Spinal cord (tissue), 10 donors: ENCODE measurements around the gene NOC4L. TPM values are rescaled to one million over a fixed set of nuclear protein-coding genes. Genes with fewer than 3 reads are reported as not detected.

Experiments
- DNase-seq, 6 donors: peaks; one replicate each; pipeline versions ENCODE4 v3.0.0 to v3.0.0-alpha.2; 2013 to 2015; ENCODE audit warnings: low spot score in 6 of 6, low read depth in 4 of 6
- H3K27ac ChIP-seq: one replicate; pipeline ENCODE4 v1.5.1; 2013; ENCODE audit warnings: low read depth, low read length, control low read depth
- H3K27me3 ChIP-seq: one replicate; pipeline ENCODE4 v1.6.1; 2013; ENCODE audit warnings: low read length; ENCODE audit not compliant: control insufficient read depth, insufficient read depth
- H3K36me3 ChIP-seq: one replicate; pipeline ENCODE4 v1.6.1; 2013; ENCODE audit warnings: low read length; ENCODE audit not compliant: control insufficient read depth, insufficient read depth
- H3K4me1 ChIP-seq: one replicate; pipeline ENCODE4 v1.6.1; 2013; ENCODE audit warnings: low read length; ENCODE audit not compliant: control insufficient read depth, insufficient read depth
- H3K4me3 ChIP-seq: one replicate; pipeline ENCODE4 v1.5.1; 2013; ENCODE audit warnings: low read depth, low read length, control low read depth
- H3K9me3 ChIP-seq: one replicate; pipeline ENCODE4 v1.6.1; 2013; ENCODE audit warnings: low read length; ENCODE audit not compliant: control insufficient read depth, insufficient read depth
- WGBS: methylation state at CpG from one replicate; pipeline ENCODE4 v1.1.5; 2013; ENCODE audit warnings: missing lambda C conversion rate; ENCODE audit not compliant: insufficient coverage; 5-methylcytosine and 5-hydroxymethylcytosine counted together
- polyA plus RNA-seq, 2 donors: library from polyadenylated mRNA; unstranded; fragments of 120-200 nt; gene quantifications; one replicate each; pipeline ENCODE4 v1.2.1, GENCODE V29; 2013; ENCODE audit not compliant: insufficient read length in 2 of 2
- total RNA-seq, 2 donors: library from RNA; depleted of rRNA in 1 of 2; stranded (reverse); fragments of 120-200 nt in 1 of 2; fragments of >200 nt in 1 of 2; gene quantifications; one replicate each; pipeline versions ENCODE4 v1.2.3 to v1.2.4, GENCODE V29; 2013 to 2014
- donor health status: healthy.

The NOC4L gene
- total and polyA plus RNA-seq, 4 donors = 6.1 to 26.8 (median 16.3) TPM

- WGBS = 94% methylated on average over 35 of the region's 38 CpGs
Measured at GRCh38 chr12:132140918-132141841, 3.1 kb upstream of the NOC4L start.

DNA sequence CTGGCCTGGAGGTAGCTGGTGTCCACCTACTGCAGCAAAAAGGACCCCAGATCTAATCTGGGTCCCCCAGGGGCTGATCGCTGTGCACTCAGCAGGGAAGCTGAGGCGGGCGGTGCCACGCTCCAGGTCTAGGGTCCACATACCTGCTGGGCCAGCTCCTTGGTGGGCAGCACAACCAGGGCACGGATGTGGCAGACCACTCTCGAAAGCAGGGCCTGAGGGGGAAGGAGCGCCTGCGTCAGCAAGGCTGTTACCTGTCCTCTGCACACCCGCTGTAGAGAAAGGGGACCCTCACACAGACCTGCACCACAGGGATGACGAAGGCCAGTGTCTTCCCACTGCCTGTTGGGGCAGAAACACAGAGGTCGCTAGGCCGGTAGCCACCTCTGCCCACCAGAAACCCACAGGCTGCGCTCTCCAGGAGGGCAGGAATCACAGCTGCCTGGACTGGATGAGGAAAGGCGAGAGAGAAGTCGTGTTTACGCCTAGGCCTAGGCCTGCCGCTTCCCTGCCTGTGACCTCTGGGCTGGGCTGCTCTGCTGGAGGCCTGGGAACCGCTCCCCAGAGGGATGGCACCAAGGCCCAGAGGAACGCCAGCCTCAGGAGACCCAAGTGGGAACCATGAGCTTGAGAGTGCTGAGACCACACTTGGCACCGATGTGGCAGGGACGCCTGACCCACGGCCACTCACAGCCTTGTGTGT, 2.1 kb upstream of the NOC4L start:
- no peaks in the 10 kb centered on the region for H3K9me3 ChIP-seq
- DNase-seq = no peak
- no peak overlapping the region for H3K27ac ChIP-seq
- H3K4me3 ChIP-seq = no peak overlapping the region
- H3K4me1 ChIP-seq = peaks cover 28% of the 10 kb centered on the region
- H3K27me3 ChIP-seq = no peaks in the 10 kb centered on the region
- 96% methylated on average over 22 of the region's 22 CpGs for WGBS
- H3K36me3 ChIP-seq = peaks cover 71% of the 10 kb centered on the region

More at GRCh38 chr12:132140918-132141841, 3.1 kb upstream of the NOC4L start:
- Histone ChIP-seq H3K27ac (no peak overlapping the region), H3K4me1 (peaks cover 34% of the 10 kb centered on the region), H3K9me3 (no peaks in the 10 kb centered on the region), H3K4me3 (no peak overlapping the region), H3K36me3 (peaks cover 63% of the 10 kb centered on the region), H3K27me3 (no peaks in the 10 kb centered on the region)
- no peak for DNase-seq

DNA sequence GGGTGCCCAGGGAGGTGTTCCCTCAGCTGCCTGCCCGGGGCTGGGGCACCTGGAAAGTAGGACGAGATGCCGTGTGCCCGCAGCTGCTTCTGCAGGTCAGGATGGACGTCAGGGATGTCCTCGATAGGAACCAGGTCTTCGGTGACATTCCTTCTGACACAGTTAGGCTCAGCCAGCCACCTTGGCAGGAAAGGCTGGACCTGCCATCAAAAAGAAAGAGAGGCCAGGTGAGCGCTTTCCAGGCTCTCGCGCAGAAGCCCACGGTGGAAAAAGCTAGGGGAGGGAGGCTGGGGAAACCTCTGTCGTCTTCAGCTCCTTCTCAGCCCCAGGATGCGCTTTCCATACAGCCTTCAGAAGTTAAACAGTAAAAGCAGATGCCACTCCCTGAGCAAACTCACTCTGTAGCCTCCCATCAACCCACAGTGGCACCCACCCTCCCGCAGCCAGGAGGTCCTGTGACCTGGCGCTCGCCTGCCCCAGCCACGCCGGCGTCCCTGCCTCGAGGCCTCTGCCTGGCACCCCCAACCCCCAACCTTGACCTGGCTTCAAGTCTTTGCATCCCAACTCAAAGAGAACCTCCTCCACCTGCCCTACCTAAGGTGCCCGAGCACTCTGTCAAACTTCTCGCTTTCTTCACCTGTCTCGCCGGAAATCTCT, 1.4 kb upstream of the NOC4L start:
- Histone ChIP-seq H3K27ac (no peak overlapping the region), H3K36me3 (peaks cover 72% of the 10 kb centered on the region), H3K4me1 (peaks cover 28% of the 10 kb centered on the region), H3K27me3 (no peaks in the 10 kb centered on the region), H3K9me3 (no peaks in the 10 kb centered on the region), H3K4me3 (peak overlapping the region; percentile 45)
- 86% methylated on average over 23 of the region's 24 CpGs for WGBS
- DNase-seq = no peak

DNA sequence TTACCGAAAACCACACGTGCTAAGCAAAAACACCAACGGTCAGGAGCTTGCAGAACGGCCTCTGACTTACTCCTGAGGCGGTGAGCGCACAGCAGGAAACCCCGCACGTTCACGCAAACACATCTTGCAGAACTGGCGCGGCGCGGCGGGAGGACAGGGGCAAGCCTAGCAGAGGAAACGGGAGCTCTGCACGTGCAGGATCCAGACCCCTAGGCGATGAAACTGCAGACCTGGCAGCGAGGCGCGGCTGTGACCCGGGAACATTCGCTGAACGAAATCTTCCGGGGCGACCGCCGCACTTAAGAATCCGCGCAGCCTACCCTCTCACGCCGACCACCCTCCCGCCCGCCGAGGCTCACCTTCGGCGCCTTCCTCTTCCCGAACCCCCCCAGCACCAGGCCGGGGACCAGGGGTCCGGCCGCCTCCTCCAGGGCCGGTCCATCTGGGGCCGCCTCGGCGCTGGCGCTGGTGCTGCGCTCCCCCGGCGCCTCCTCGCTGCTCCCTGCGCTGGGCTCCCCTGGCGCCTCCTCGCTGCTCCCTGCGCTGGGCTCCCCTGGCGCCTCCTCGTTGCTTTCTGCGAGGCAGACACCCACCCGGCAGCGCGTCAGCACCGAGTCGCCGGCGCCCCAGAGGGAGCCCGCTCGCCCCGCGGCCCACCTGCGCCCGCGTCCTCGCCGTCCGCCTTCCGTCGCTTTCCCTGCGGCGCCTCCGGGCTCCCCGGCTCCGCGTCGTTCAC, 753 bp upstream of the NOC4L start:
- H3K27me3 ChIP-seq = no peaks in the 10 kb centered on the region
- peaks cover 72% of the 10 kb centered on the region for H3K36me3 ChIP-seq
- peaks cover 28% of the 10 kb centered on the region for H3K4me1 ChIP-seq
- H3K27ac ChIP-seq = no peak overlapping the region
- no peak for DNase-seq
- H3K9me3 ChIP-seq = no peaks in the 10 kb centered on the region
- peak overlapping the region; percentile 45 for H3K4me3 ChIP-seq
- 2% methylated on average over 82 of the region's 82 CpGs for WGBS

DNA sequence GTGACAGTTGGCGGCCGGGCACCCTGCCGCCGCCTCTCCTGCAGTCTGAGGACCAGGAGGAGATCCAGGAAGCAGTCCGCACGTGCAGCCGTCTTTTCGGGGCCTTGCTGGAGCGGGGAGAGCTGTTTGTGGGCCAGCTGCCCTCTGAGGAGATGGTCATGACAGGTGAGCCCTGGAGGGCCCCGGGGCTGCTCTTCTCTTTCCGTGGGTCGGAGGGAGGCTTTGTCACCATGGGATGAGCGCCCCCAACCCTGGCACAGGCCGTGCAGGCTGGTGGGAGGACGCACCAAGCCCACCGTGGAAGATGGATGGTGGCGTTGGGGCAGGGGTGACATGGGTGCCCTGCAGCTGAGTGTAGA, 532 bp downstream of the NOC4L start:
- Histone ChIP-seq H3K4me3 (peak overlapping the region; percentile 48), H3K36me3 (peaks cover 68% of the 10 kb centered on the region), H3K4me1 (peaks cover 28% of the 10 kb centered on the region), H3K27ac (no peak overlapping the region), H3K9me3 (peaks cover 2% of the 10 kb centered on the region), H3K27me3 (no peaks in the 10 kb centered on the region)
- 3% methylated on average over 17 of the region's 17 CpGs for WGBS
- DNase-seq = no peak

GRCh38 chr12:132145334-132145733, 1.1 kb downstream of the NOC4L start:
- no peak overlapping the region for H3K27ac ChIP-seq
- peaks cover 62% of the 10 kb centered on the region for H3K36me3 ChIP-seq

DNA sequence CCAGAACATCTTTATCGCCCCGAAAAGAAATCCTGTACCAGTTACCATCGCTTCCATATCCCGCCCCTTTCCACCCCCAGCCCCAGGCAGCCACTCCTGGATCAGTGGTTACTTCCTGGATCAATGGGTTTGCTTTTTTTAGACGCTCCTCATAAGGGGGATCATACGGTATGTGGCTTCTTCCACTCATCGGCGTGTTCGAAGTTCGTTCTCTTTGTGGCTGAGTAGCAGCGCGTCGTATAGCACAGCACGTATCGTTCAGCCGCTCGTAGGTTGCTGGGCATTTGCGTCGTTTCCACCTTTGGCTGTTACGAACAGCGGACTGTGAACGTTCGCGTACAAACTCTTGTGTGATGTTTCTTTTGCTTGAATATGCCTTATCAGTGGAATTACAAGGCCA, 1.8 kb downstream of the NOC4L start:
- WGBS = 95% methylated on average over 14 of the region's 24 CpGs
- peaks cover 28% of the 10 kb centered on the region for H3K4me1 ChIP-seq
- H3K9me3 ChIP-seq = peaks cover 2% of the 10 kb centered on the region
- H3K36me3 ChIP-seq = peaks cover 61% of the 10 kb centered on the region
- DNase-seq = no peak
- H3K27ac ChIP-seq = no peak overlapping the region
- no peak overlapping the region for H3K4me3 ChIP-seq
- no peaks in the 10 kb centered on the region for H3K27me3 ChIP-seq

More at GRCh38 chr12:132145334-132145733, 1.1 kb downstream of the NOC4L start:
- Histone ChIP-seq H3K9me3 (peaks cover 2% of the 10 kb centered on the region), H3K4me3 (peak overlapping the region; percentile 48), H3K27me3 (no peaks in the 10 kb centered on the region), H3K4me1 (peaks cover 28% of the 10 kb centered on the region)
- 82% methylated on average over 7 of the region's 7 CpGs for WGBS
- DNase-seq = no peak

DNA sequence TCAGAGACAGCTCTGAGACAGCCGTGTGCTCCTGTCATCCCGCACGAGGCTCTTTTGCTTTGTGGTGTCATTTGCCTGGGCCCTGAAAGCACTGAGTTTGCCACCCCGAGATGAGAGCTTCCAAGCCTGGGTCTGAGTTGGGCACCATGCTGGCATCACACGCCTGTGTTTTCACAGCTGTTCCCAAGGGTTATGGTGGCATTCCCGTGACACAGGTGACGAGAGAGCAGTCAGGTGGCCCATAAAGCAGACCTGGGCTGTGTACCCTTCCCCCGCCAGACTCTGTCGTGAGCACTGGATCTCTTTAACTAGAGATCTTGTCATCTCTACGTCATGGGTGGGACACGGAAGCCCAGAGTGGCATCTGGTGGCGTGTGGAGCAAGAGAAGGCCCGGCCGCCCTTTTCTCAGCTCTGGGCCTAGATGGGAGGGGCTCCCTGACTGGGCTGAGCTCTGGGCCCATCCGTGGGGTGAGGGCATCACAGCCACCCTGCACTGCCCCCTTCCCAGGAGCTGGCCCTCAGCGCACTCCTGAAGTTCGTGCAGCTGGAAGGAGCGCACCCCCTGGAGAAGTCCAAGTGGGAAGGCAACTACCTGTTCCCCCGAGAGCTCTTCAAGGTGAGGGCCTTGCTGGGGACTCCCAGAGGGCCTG, 2.6 kb downstream of the NOC4L start:
- peaks cover 27% of the 10 kb centered on the region for H3K4me1 ChIP-seq
- no peaks in the 10 kb centered on the region for H3K27me3 ChIP-seq
- H3K36me3 ChIP-seq = peaks cover 61% of the 10 kb centered on the region
- WGBS = 93% methylated on average over 19 of the region's 19 CpGs
- no peak for DNase-seq
- peaks cover 2% of the 10 kb centered on the region for H3K9me3 ChIP-seq
- H3K27ac ChIP-seq = no peak overlapping the region
- H3K4me3 ChIP-seq = no peak overlapping the region
